Ishikawa (cell line): ENCODE measurements around the gene KIAA0513.

Experiments used
- CEBPB ChIP-seq: IDR thresholded peaks from 2 replicates; pipeline ENCODE4 v1.6.1; 2012
- CREB1 ChIP-seq: IDR thresholded peaks from 2 replicates; pipeline ENCODE4 v1.6.1; 2012; ENCODE audit warnings: low read depth
- EGR1 ChIP-seq: IDR thresholded peaks from 2 replicates; pipeline ENCODE4 v1.6.1; 2012
- EP300 ChIP-seq: IDR thresholded peaks from 2 replicates; pipeline ENCODE4 v1.6.1; 2012; ENCODE audit warnings: borderline replicate concordance
- FOXM1 ChIP-seq: IDR thresholded peaks from 2 replicates; pipeline ENCODE4 v1.6.1; 2012; ENCODE audit warnings: low read depth, borderline replicate concordance
- NFIC ChIP-seq: IDR thresholded peaks from 2 replicates; pipeline ENCODE4 v1.6.1; 2012
- RAD21 ChIP-seq: IDR thresholded peaks from 2 replicates; pipeline ENCODE4 v1.6.1; 2012; ENCODE audit warnings: low read depth
- TAF1 ChIP-seq: IDR thresholded peaks from 2 replicates; pipeline ENCODE4 v1.6.1; 2012; ENCODE audit warnings: low read depth, mild to moderate bottlenecking
- TCF12 ChIP-seq: IDR thresholded peaks from 2 replicates; pipeline ENCODE4 v1.6.1; 2012; ENCODE audit warnings: low read depth
- TEAD4 ChIP-seq: IDR thresholded peaks from 2 replicates; pipeline ENCODE4 v1.6.1; 2012
- YY1 ChIP-seq: IDR thresholded peaks from 2 replicates; pipeline ENCODE4 v1.6.1; 2012; ENCODE audit warnings: low read depth
- ZBTB7A ChIP-seq: IDR thresholded peaks from 2 replicates; pipeline ENCODE4 v1.6.1; 2012; ENCODE audit warnings: low read depth
- TF ChIP-seq, protein P1 (sequence below): IDR thresholded peaks from 2 replicates; pipeline ENCODE4 v1.6.1; 2012; ENCODE audit warnings: low read depth, mild to moderate bottlenecking
- TF ChIP-seq, protein P2 (sequence below): IDR thresholded peaks from 2 replicates; pipeline ENCODE4 v1.6.1; 2012
- TF ChIP-seq, protein P3 (sequence below): IDR thresholded peaks from 2 replicates; pipeline ENCODE4 v1.6.1; 2012

KIAA0513 gene

DNA sequence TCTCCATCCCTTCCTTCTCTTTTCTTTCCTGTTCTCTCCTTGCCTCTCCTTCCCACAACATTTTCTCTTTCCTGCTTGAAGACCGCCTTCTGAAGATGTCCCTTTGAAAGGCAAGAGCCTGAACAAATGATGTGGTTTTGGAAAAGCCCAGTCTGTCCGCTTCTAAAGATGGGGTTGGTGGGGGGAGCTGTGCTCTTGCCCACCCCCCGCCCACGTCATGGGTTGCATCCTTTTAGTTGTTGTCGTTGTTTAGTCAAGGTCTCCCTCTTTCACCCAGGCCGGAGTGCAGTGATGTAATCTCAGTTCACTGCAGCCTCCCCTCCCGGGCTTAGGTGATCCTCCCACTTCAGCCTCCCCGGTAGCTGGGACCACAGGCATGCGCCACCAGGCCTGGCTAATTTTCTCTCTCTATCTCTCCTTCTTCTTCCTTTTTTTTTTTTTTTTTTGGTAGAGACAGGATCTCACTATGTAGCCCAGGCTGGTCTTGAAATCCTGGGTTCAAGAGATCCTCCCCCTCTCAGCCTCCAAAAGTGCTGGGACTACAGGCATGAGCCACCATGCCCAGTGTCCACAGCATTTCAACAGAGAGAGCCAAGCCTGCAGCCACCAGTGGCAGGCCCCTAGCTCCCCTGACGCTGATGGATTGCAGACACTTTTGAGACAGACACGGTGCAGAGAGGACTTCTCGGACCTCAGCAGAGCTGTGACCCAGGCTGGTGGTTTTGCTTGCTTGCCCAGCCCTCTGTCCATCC, 110.7 kb downstream of the KIAA0513 start:
- TF ChIP-seq TCF12: no peak
- TF ChIP-seq YY1: no peak
- TF ChIP-seq, protein P1, sequence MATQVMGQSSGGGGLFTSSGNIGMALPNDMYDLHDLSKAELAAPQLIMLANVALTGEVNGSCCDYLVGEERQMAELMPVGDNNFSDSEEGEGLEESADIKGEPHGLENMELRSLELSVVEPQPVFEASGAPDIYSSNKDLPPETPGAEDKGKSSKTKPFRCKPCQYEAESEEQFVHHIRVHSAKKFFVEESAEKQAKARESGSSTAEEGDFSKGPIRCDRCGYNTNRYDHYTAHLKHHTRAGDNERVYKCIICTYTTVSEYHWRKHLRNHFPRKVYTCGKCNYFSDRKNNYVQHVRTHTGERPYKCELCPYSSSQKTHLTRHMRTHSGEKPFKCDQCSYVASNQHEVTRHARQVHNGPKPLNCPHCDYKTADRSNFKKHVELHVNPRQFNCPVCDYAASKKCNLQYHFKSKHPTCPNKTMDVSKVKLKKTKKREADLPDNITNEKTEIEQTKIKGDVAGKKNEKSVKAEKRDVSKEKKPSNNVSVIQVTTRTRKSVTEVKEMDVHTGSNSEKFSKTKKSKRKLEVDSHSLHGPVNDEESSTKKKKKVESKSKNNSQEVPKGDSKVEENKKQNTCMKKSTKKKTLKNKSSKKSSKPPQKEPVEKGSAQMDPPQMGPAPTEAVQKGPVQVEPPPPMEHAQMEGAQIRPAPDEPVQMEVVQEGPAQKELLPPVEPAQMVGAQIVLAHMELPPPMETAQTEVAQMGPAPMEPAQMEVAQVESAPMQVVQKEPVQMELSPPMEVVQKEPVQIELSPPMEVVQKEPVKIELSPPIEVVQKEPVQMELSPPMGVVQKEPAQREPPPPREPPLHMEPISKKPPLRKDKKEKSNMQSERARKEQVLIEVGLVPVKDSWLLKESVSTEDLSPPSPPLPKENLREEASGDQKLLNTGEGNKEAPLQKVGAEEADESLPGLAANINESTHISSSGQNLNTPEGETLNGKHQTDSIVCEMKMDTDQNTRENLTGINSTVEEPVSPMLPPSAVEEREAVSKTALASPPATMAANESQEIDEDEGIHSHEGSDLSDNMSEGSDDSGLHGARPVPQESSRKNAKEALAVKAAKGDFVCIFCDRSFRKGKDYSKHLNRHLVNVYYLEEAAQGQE: no peak
- TF ChIP-seq TEAD4: no peak
- TF ChIP-seq CREB1: no peak
- TF ChIP-seq RAD21: no peak
- no peak for TF ChIP-seq FOXM1
- TF ChIP-seq, protein P2, sequence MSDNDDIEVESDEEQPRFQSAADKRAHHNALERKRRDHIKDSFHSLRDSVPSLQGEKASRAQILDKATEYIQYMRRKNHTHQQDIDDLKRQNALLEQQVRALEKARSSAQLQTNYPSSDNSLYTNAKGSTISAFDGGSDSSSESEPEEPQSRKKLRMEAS: no peak
- TF ChIP-seq EGR1: no peak
- TF ChIP-seq NFIC: no peak
- TF ChIP-seq TAF1: no peak
- no peak for TF ChIP-seq ZBTB7A
- no peak for TF ChIP-seq CEBPB
- TF ChIP-seq EP300: no peak
- TF ChIP-seq, protein P3, sequence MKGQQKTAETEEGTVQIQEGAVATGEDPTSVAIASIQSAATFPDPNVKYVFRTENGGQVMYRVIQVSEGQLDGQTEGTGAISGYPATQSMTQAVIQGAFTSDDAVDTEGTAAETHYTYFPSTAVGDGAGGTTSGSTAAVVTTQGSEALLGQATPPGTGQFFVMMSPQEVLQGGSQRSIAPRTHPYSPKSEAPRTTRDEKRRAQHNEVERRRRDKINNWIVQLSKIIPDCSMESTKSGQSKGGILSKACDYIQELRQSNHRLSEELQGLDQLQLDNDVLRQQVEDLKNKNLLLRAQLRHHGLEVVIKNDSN: no peak

- TF ChIP-seq ZBTB7A (no peak), TCF12 (no peak), TAF1 (no peak), FOXM1 (no peak), EP300 (no peak), CEBPB (no peak), RAD21 (no peak)
- TF ChIP-seq, protein P2: no peak
- TF ChIP-seq, protein P3: no peak
Observed at GRCh38 chr16:85138825-85139627, 111.4 kb downstream of the KIAA0513 start.

- TF ChIP-seq TAF1: no peak
- no peak for TF ChIP-seq CEBPB
- no peak for TF ChIP-seq TCF12
- no peak for TF ChIP-seq EP300
- no peak for TF ChIP-seq EGR1
- TF ChIP-seq, protein P1: no peak
- TF ChIP-seq NFIC: no peak
- no peak for TF ChIP-seq TEAD4
- TF ChIP-seq, protein P3: no peak
- TF ChIP-seq, protein P2: no peak
- no peak for TF ChIP-seq CREB1
- no peak for TF ChIP-seq FOXM1
- TF ChIP-seq YY1: no peak
- TF ChIP-seq RAD21: no peak
Observed at GRCh38 chr16:85139881-85140339, 112.3 kb downstream of the KIAA0513 start.

DNA sequence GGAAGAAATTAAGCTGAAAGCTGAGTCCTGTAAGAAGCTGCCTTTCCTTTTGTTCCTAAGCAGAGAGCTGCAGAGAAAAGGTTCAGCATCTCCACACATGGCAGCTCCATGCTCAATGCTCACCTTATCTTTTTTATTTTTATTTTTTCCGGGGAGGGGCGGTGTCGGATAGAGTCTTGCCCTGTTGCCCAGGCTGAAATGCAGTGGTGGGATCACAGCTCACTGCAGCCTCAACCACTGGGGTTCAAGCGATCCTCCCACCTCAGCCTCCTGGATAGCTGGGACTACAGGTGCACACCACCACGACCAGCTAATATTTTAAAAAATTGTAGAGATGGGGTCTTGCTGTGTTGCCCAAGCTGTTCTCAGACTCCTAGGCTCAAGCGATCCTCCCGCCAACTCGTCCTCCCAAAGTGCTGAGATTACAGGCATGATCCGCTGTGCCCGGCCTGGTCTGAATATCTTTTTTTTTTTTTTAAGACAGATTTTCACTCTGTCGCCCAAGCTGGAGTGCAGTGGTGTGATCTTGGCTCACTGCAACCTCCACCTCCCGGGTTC, 112.9 kb downstream of the KIAA0513 start:
- TF ChIP-seq NFIC: no peak
- TF ChIP-seq EGR1: no peak
- no peak for TF ChIP-seq YY1
- TF ChIP-seq ZBTB7A: no peak
- no peak for TF ChIP-seq FOXM1
- no peak for TF ChIP-seq CREB1
- TF ChIP-seq, protein P2: no peak
- TF ChIP-seq, protein P3: no peak
- TF ChIP-seq CEBPB: no peak
- TF ChIP-seq TEAD4: no peak
- TF ChIP-seq RAD21: no peak
- no peak for TF ChIP-seq TAF1
- no peak for TF ChIP-seq EP300
- TF ChIP-seq, protein P1: no peak
